Suprapubic skin (tissue), 4 donors: ENCODE measurements around the gene GRIP2. TPM values are rescaled to one million over a fixed set of nuclear protein-coding genes. Genes with fewer than 3 reads are reported as not detected.

Experiments
- DNase-seq, 2 donors: peaks; one replicate each; pipeline ENCODE4 v3.0.0-alpha.2; 2019; ENCODE audit warnings: low spot score in 2 of 2
- H3K27ac ChIP-seq: fragments of 200-600 bp; sonication (generic); one replicate; pipeline ENCODE4 v1.5.1; 2019
- H3K27me3 ChIP-seq: fragments of 200-600 bp; sonication (generic); one replicate; pipeline ENCODE4 v1.5.1; 2019
- H3K36me3 ChIP-seq: fragments of 200-600 bp; sonication (generic); one replicate; pipeline ENCODE4 v1.5.1; 2019
- H3K4me1 ChIP-seq: fragments of 200-600 bp; sonication (generic); one replicate; pipeline ENCODE4 v1.5.1; 2019
- H3K4me3 ChIP-seq: fragments of 200-600 bp; sonication (generic); one replicate; pipeline ENCODE4 v1.5.1; 2019; ENCODE audit warnings: mild to moderate bottlenecking
- H3K9me3 ChIP-seq: fragments of 200-600 bp; sonication (generic); one replicate; pipeline ENCODE4 v1.5.1; 2019
- CTCF ChIP-seq, 2 donors: fragments of 200-600 bp in 1 of 2; fragments of 450-650 bp in 1 of 2; sonication (generic) in 1 of 2; IDR thresholded peaks; one replicate each; pipeline ENCODE4 v1.5.1; 2016 to 2019; ENCODE audit warnings: antibody characterized with exemption in 2 of 2, mild to moderate bottlenecking in 1 of 2, moderate library complexity in 1 of 2
- EP300 ChIP-seq: sonication (generic); formaldehyde crosslinking; IDR thresholded peaks from one replicate; pipeline ENCODE4 v1.6.1; 2017; ENCODE audit warnings: antibody characterized with exemption
- POLR2A ChIP-seq, 2 donors: fragments of 450-650 bp; IDR thresholded peaks; one replicate each; pipeline ENCODE4 v1.6.1; 2017; ENCODE audit warnings: antibody characterized with exemption in 2 of 2, mild to moderate bottlenecking in 2 of 2, moderate library complexity in 2 of 2
- POLR2AphosphoS5 ChIP-seq, 3 donors: sonication (generic); formaldehyde crosslinking; IDR thresholded peaks; one replicate each; pipeline ENCODE4 v1.6.1; 2017; ENCODE audit warnings: antibody characterized with exemption in 3 of 3
- WGBS: methylation state at CpG from one replicate; pipeline ENCODE4 v1.1.5; 2018; 5-methylcytosine and 5-hydroxymethylcytosine counted together
- total RNA-seq, 4 donors: library from RNA; depleted of rRNA; stranded (reverse); fragments of >200 nt; gene quantifications; one replicate each; pipeline ENCODE4 v1.1.0, GENCODE V29; 2016

The GRIP2 gene
- total RNA-seq, 4 donors from 2014 or later, result 0.65 to 5.8 (median 3.0) TPM

GRCh38 chr3:14441920-14442300 lies 98.2 kb downstream of the GRIP2 start:
- no peak for TF ChIP-seq POLR2A (IDR thresholded peaks at IDR 0.05)
- no peak for TF ChIP-seq POLR2AphosphoS5 (IDR thresholded peaks at IDR 0.05)
- TF ChIP-seq EP300, result no peak
- no peak for TF ChIP-seq CTCF (IDR thresholded peaks at IDR 0.05)
- peaks cover 36% of the 10 kb centered on the region for H3K4me1 ChIP-seq
- no peak overlapping the region for H3K4me3 ChIP-seq
- H3K27ac ChIP-seq, result no peak overlapping the region
- 68% methylated on average over 6 of the region's 6 CpGs for whole genome bisulfite sequencing
- H3K36me3 ChIP-seq, result peaks cover 23% of the 10 kb centered on the region
- no peaks in the 10 kb centered on the region for H3K9me3 ChIP-seq
- H3K27me3 ChIP-seq, result no peaks in the 10 kb centered on the region
- no peak for DNase-seq

- H3K9me3 ChIP-seq, result no peaks in the 10 kb centered on the region
- TF ChIP-seq POLR2AphosphoS5 (IDR thresholded peaks at IDR 0.05) (no peak), CTCF (IDR thresholded peaks at IDR 0.05) (no peak), EP300 (no peak), POLR2A (IDR thresholded peaks at IDR 0.05) (no peak)
- H3K27me3 ChIP-seq, result no peaks in the 10 kb centered on the region
- no peak for DNase-seq
- H3K4me1 ChIP-seq, result peaks cover 40% of the 10 kb centered on the region
- H3K27ac ChIP-seq, result no peak overlapping the region
- no peak overlapping the region for H3K4me3 ChIP-seq
- 62% methylated on average over 11 of the region's 18 CpGs for WGBS
- peaks cover 18% of the 10 kb centered on the region for H3K36me3 ChIP-seq
These were observed 98.8 kb downstream of the GRIP2 start for GRCh38 chr3:14441240-14441919.

GRCh38 chr3:14440531-14441239 lies 99.5 kb downstream of the GRIP2 start:
- peaks cover 46% of the 10 kb centered on the region for H3K4me1 ChIP-seq
- TF ChIP-seq CTCF (IDR thresholded peaks at IDR 0.05) (no peak), POLR2AphosphoS5 (IDR thresholded peaks at IDR 0.05) (no peak), POLR2A (IDR thresholded peaks at IDR 0.05) (no peak), EP300 (no peak)
- H3K27ac ChIP-seq, result no peak overlapping the region
- no peaks in the 10 kb centered on the region for H3K9me3 ChIP-seq
- H3K36me3 ChIP-seq, result peaks cover 11% of the 10 kb centered on the region
- no peak overlapping the region for H3K4me3 ChIP-seq
- no peaks in the 10 kb centered on the region for H3K27me3 ChIP-seq
- no peak for DNase-seq
- WGBS, result 63% methylated on average over 8 of the region's 11 CpGs

- H3K27me3 ChIP-seq, result no peaks in the 10 kb centered on the region
- no peaks in the 10 kb centered on the region for H3K9me3 ChIP-seq
- no peak overlapping the region for H3K27ac ChIP-seq
- no peak for DNase-seq
- H3K4me3 ChIP-seq, result no peak overlapping the region
- H3K36me3 ChIP-seq, result peaks cover 6% of the 10 kb centered on the region
- TF ChIP-seq POLR2AphosphoS5 (IDR thresholded peaks at IDR 0.05), result no peak
- TF ChIP-seq CTCF (IDR thresholded peaks at IDR 0.05), result no peak
- no peak for TF ChIP-seq POLR2A (IDR thresholded peaks at IDR 0.05)
- TF ChIP-seq EP300, result no peak
- 82% methylated on average over 3 of the region's 3 CpGs for WGBS
- H3K4me1 ChIP-seq, result peaks cover 51% of the 10 kb centered on the region
These were observed 100.0 kb downstream of the GRIP2 start for GRCh38 chr3:14440168-14440518.

GRCh38 chr3:14439501-14440167 lies 100.5 kb downstream of the GRIP2 start:
- H3K4me1 ChIP-seq, result peaks cover 56% of the 10 kb centered on the region
- no peak for TF ChIP-seq EP300
- no peaks in the 10 kb centered on the region for H3K9me3 ChIP-seq
- H3K4me3 ChIP-seq, result no peak overlapping the region
- peaks cover 3% of the 10 kb centered on the region for H3K36me3 ChIP-seq
- no peaks in the 10 kb centered on the region for H3K27me3 ChIP-seq
- WGBS, result 52% methylated on average over 11 of the region's 13 CpGs
- DNase-seq, result no peak
- H3K27ac ChIP-seq, result no peak overlapping the region

Other genes starting within 250 kb of the GRIP2 start
- gene SLC6A6, start 137.7 kb downstream of the GRIP2 start, total RNA-seq, result 100 to 1,000 TPM in 2 of 4 donors, 10 to 100 TPM in 2; 85.4 to 149 (median 102) TPM
- gene CCDC174, start 111.4 kb upstream of the GRIP2 start, total RNA-seq, result 10 to 100 TPM; 11.2 to 39.3 (median 14.6) TPM
- gene C3orf20, start 134.8 kb upstream of the GRIP2 start, total RNA-seq, result under 1 TPM in 1 of 4 donors, not detected in 3; 0.21 TPM